NCI-H2029 treated with DMSO at 0.1 percent for 48 hours (cell line): Measurements from ENCODE around the gene PNPLA6.

Source experiments
- DNase-seq: peaks from one replicate; lab custom pipeline; 2025; lab: John Stamatoyannopoulos, UW

Gene PNPLA6

DNA sequence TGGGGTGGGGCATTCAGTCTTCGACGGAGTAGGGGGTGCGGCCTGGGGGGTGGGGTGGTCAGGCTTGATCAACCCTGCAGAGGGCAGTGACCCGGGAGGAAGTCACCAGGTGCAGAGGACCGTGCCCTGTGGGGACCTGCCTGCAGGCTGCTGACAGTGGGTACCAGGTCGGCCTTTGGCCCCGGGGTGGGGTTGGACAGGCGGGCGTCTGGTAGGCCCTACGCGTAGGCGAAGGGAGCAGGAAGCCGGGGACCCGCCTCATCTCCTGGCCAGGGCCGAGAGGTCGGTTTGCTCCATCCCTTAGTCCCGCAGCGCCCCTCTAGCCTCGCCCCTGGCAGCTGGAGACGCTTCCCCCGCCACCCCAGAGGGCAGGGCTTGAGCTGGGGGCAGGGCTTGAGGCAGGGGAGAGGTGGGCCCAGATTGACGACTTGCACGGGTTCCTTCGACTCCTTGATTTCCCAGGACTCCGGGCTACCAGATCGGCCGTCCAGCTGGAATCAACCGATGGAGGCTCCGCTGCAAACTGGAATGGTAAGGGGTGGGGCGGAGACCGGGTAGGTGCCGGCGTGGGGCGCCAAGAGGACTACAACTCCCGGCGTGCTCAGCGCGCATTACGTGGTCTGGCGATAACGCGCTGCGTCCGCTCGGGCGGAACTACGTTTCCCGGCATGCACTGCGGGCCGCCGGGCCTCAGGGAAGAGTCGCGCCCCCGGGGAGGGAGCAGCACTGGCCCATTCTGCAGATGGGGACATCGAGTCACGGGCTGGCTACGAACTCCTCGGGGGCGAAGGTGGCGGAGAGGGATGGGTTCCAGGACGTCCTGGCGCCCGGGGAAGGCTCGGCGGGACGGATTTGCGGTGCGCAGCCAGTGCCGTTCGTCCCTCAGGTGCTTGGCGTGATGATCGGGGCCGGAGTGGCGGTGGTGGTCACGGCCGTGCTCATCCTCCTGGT is at the start of gene PNPLA6:
PNPLA6 (plus strand) TSS at position 671 of the 951 bp plus-strand sequence; CDS start at position 743, 72 bp downstream.
- peak; percentile 55 for DNase-seq

- no peak for DNase-seq
These were observed 48.6 kb upstream of the PNPLA6 start for GRCh38 chr19:7486923-7487322.

DNA sequence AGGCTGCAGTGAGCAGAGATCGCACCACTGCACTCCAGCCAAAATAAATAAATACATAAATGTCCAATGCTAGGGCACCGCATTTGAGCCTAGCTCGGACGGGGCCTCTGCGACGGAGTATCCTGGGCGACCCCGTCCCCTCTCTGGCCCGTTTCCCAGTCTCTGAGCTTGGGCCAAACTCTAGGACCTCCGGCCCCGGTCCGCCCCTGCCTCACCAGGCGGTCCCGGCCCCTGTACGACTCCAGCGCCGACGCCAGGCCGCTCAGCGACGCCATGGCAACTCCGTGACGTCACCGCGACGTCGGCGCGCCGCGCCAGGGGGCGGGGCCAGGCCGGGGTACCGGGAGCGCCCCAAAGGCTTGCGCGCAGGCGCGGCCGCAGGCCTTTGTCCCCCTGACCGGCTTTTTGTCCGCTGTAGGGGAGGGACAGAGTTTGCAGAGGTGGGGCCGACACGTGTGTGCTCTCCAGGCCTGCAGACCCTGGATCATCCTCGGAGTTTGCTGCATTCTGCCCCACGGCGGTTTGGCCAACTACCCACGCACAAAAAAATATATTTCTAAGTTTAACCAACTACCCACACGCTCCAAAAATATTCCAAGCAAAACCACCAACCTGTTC is 46.7 kb upstream of the PNPLA6 start, which contains the start of gene PEX11G:
PEX11G (minus strand) TSS at position 300 of the 618 bp plus-strand sequence; CDS start at position 275, 25 bp downstream.
- peak; percentile 60 for DNase-seq

DNA sequence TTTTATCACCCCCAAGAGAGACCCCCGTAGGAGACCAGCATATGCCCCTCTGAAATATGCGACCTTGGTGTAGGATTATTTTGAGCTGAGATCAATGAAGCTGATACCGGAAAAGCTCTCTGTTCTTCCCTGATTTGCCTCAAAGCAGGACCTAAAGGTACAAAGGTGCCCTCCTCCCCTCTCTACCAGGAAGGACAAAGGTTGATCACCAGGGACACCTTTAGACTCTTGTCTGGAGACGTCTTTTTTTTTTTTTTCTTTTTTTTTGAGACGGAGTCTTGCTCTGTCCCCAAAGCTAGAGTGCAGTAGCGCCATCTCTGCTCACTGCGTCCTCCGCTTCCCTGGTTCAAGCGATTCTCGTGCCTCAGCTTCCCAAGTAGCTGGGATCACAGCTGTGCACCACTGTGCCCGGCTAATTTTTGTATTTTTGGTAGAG is 45.9 kb upstream of the PNPLA6 start:
- no peak for DNase-seq

DNA sequence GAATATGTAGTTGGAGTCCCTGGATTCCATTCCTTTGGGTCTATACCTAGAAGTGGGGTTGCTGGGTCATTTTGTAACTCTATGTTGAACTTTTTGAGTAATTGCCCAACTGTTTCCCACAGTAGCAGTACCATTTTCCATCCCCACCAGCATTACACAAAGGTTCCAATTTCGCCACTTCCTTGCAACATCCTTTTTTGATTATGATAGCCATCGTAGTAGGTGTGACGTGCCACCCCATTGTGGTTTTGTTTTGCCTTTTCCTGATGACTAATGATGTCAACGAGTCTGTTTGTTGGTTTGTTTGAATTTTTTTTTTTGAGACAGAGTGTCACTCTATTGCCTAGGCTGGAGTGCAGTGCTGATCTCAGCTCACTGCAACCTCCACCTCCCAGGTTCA is 43.4 kb upstream of the PNPLA6 start:
- no peak for DNase-seq

DNA sequence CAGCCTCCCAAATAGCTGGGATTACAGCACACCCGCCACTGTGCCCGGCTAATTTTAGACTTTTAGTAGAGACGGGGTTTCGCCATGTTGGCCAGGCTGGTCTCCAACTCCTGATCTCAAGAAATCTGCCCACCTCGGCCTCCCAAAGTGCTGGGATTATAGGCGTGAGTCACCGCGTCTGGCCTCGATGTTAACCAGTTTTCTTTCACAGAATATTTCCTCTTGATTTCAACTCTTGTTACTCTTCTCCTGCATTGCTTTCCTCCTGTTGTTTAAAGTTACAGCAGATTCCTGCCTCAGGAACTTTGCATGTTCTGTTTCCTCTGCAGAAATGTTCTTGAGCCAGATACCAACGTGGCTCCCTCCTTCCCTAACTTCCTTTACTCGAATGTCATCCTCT is 43.0 kb upstream of the PNPLA6 start:
- DNase-seq: no peak

GRCh38 chr19:7494416-7495098 is 41.0 kb upstream of the PNPLA6 start:
- DNase-seq: no peak

DNA sequence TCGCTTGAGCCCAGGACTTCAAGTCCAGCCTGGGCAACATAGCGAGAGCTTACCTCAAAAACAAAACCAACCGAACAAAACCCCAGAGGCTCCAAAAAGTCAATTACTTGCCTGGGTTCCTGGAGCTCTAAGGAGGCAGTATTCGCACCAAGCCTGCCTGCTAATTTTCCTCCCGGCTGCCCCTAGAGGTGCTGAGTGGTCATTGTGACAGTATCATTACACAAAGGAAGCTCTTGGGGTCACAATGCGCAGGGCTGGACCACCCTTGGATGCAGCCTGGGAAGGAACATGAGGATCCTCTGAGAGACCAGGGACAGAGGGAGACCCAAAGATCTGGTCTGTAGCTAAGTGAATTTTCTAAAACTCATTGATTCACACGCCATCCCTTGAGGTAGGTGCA is 38.2 kb upstream of the PNPLA6 start:
- DNase-seq: no peak

GRCh38 chr19:7500811-7501450 is 34.6 kb upstream of the PNPLA6 start:
- peak; percentile 9 for DNase-seq

DNA sequence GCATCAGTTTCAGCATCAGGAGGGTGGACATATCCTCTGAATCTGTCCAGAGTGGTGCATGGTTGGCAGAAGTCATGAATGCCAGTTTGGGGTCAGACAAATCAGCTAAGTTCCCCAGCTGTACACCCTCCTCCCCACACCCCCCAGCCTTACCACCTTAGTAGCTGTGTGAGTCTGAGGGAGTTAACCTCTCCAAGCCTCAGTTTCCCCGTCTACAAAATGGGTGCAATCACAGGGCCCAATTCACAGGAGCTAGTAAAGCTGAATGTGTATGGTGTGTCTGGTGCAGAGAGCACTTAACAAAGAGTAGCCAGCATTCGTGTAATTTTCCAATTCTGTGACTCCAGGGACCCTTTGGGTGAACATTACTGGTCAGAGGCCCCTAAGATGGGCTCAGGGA is 33.0 kb upstream of the PNPLA6 start:
- DNase-seq: no peak

DNA sequence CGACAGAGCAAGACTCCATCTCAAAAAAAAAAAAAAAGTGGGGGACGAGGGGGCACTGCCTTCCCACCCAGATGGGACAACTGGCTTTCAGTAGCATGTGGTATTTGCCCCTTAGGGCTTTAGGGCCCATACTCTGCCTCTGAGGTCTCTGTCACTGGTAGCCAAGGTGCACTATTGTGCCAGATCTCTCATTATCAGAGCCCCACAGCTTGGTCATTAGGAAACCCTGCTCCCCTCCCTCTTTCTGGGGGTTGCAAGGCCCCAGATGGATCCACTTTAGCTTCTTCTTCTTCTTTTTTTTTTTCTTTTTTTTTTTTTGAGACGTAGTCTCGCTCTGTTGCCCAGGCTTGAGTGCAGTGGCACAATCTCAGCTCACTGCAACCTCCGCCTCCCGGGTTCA is 30.8 kb upstream of the PNPLA6 start:
- no peak for DNase-seq

DNA sequence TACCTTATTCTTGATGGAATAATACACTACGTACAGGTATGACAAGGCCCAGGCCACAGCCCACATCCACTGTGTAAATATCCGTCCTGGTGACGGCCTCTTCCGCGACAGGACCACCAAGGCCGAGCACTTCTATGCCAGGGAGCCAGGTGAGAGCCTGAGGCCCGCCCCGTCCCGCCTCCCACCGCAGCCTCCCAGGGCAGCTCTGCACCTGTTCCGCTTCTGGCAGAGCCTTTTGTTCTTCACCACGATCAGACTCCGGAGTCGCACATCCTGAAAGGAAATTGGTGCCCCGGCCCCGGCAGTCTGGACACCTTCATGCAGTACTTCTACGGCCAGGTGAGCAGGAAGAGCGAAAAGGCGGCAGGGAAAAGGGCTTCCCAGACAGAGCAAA is 30.2 kb upstream of the PNPLA6 start:
- peak; percentile 38 for DNase-seq

GRCh38 chr19:7505682-7506384 is 29.7 kb upstream of the PNPLA6 start:
- DNase-seq: no peak

DNA sequence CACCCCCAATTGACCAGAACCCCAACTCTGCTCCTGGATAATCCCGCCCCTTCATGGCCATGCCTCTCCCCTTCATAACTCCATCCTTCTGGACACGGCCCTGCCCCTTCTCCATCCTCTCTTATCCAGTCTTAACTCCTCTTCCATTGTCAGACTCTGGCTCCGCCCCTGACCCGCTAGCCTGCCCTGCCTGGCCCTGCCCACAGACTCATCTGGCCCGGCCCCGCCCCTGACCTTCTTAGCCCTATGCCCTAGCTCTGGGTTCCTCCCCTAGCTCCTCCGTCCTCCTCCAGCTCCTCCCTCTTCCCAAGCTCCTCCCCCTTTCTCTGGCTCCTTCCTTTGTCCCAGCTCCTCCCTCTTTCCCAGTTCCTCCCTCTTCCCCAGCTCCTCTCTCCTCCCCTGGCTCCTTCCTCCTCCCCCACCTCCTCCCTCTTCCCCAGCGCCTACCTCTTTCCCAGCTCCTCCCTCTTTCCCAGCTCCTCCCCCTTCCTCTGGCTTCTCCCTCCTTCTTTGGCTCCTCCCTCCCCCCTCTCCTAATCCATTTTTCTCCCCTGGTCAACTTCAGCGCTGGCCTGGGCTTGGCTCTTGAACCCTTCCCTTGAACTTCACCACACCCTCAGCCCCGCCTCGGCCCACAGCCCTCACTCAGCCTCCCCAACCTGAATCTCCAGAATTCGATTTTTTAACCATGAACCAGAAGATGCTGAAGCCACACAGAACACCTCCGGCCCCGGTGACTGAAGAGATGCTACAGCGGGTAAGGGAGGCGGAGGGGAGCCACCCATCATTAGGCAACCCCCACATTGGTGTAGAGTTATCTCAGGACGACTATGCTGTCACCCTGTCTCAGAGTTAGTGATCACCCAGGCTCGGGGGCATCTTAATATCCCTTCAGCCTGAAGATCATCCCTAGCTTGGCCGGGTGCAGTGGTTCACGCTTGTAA is 28.9 kb upstream of the PNPLA6 start:
- DNase-seq: peak; percentile 94

GRCh38 chr19:7507884-7508283 is 27.6 kb upstream of the PNPLA6 start:
- peak; percentile 23 for DNase-seq

DNA sequence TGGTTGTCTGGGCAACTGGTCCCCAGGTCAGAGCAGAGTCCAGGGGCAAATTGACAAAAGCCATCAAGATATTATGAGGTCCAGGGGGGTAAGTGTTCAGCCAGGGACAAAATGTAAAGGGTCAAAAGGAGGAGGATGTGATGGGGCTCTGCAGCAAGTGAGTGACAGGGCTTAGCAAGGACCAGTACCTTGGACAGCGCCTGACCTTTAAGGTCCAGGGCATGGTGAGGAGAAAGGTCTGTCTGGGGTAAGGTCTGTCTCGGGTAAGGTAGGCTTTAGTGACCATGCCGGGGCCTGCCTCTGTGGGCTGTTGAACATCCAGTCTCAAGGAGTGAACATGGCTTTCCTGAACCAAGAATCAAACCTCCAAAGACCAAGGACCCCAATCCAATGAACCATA is 25.9 kb upstream of the PNPLA6 start:
- DNase-seq: no peak

GRCh38 chr19:7512400-7512851 is 23.1 kb upstream of the PNPLA6 start:
- no peak for DNase-seq

DNA sequence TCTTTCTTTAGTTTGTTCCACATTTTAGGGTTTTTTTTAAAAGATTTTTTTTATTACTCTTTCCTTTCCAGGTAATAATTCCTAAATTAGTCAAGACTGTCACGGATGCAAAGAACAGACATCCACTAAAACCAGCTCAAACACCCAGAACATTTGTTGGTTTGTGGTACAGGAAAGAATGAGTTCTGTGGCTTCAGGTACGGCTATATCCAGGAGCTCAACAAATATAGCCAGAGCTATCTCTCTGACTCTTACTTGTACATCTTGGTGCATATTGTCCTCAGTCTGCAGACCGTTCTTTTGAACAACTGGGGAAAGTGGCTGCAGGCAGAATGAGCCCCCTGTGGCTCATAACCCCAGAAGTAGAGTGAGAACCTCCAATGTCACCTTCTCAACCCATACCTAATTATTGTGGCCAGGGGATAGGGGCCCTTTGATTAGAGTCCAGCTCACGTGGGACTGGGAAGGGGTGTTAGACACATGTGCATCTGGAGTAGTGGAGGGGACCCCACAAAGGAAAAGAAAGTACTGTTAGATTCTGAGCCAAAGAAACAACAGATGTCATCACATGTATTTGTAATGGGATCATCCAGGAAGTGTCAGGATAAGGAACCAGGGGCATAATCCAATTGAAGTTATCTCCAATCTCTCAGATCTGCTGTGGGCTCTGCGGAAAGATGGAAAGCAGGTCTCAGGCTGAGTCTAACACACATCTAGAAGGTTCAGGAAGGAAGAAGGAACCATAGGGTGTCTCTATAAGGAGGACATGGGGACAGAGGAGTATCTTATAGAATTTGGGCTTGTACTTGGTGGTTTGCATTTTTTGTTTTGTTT is 21.5 kb upstream of the PNPLA6 start:
- DNase-seq: no peak

DNA sequence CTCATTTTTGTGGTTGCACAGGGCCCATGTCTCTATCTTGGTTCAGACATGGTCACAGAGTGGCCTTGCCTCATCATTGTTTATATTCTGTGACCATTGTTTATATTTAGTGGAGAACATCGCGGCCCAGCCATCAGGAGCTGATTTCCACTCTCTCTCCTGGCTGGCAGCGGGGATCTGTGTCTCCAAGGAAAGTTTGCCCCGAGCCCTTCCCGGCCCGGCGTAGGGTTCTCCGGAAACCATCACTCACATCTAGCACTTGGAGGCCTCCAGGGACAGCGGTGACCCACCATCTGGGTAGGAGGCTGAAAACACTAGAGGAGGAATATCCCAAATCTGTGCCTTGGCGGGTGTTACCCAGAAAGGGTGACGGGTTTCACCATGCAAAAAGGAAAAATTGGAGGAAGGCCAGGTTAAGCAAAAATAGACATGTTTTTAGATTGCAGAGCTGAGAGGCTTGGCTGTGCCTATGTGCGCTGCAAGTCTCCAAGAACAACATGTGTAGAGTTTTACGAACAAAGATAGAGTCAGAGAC is 20.3 kb upstream of the PNPLA6 start:
- DNase-seq: no peak
